Endodermal cell (in vitro differentiated cells): ENCODE measurements around the gene GALNT4. TPM values are rescaled to one million over a fixed set of nuclear protein-coding genes. Genes with fewer than 3 reads are reported as not detected.

Source experiments
- DNase-seq: peaks from one replicate; pipeline ENCODE4 v3.0.0-alpha.2; 2017
- H3K27ac ChIP-seq: 2 replicates; pipeline ENCODE4 v1.5.1; 2013; ENCODE audit warnings: mild to moderate bottlenecking, low read depth, low read length, moderate library complexity
- H3K27me3 ChIP-seq: 2 replicates; pipeline ENCODE4 v1.6.1; 2013; ENCODE audit warnings: mild to moderate bottlenecking, low read length, moderate library complexity; ENCODE audit not compliant: insufficient read depth, control insufficient read depth, poor library complexity, severe bottlenecking
- H3K36me3 ChIP-seq: 2 replicates; pipeline ENCODE4 v1.7.0; 2013; ENCODE audit warnings: mild to moderate bottlenecking, low read length, moderate library complexity; ENCODE audit not compliant: control insufficient read depth, insufficient read depth
- H3K4me1 ChIP-seq: one replicate; pipeline ENCODE4 v1.7.0; 2013; ENCODE audit warnings: low read length; ENCODE audit not compliant: control insufficient read depth, insufficient read depth
- H3K4me3 ChIP-seq: 2 replicates; pipeline ENCODE4 v1.5.1; 2013; ENCODE audit warnings: mild to moderate bottlenecking, low read length, moderate library complexity
- H3K9ac ChIP-seq: 2 replicates; pipeline ENCODE4 v1.6.1; 2013; ENCODE audit warnings: mild to moderate bottlenecking, low read length, moderate library complexity; ENCODE audit not compliant: poor library complexity, severe bottlenecking; ENCODE audit errors: extremely low read depth
- H3K9me3 ChIP-seq: 2 replicates; pipeline ENCODE4 v1.6.1; 2013; ENCODE audit warnings: mild to moderate bottlenecking, low read length, moderate library complexity; ENCODE audit not compliant: control insufficient read depth
- H3K27ac Mint-ChIP-seq: 2 replicates; pipeline ENCODE4 v1.8.0; 2020; ENCODE audit warnings: mixed read lengths
- H3K27me3 Mint-ChIP-seq: 2 replicates; pipeline ENCODE4 v1.8.0; 2021; ENCODE audit warnings: mild to moderate bottlenecking, mixed read lengths; ENCODE audit not compliant: insufficient read depth
- H3K36me3 Mint-ChIP-seq: 2 replicates; pipeline ENCODE4 v1.8.0; 2020; ENCODE audit warnings: low read depth, mixed read lengths
- H3K4me1 Mint-ChIP-seq: 2 replicates; pipeline ENCODE4 v1.8.0; 2020; ENCODE audit warnings: mixed read lengths
- H3K4me3 Mint-ChIP-seq: 2 replicates; pipeline ENCODE4 v1.8.0; 2020; ENCODE audit warnings: mild to moderate bottlenecking, moderate library complexity, mixed read lengths
- H3K9me3 Mint-ChIP-seq: 2 replicates; pipeline ENCODE4 v1.8.0; 2020; ENCODE audit warnings: mild to moderate bottlenecking, mixed read lengths
- WGBS, 2 experiments: methylation state at CpG; one replicate each; pipeline versions ENCODE4 v1.1.5 to v1.1.7; 2013; ENCODE audit warnings: missing lambda C conversion rate in 2 of 2, mixed read lengths in 1 of 2; ENCODE audit not compliant: insufficient coverage in 1 of 2, insufficient read length in 1 of 2; 5-methylcytosine and 5-hydroxymethylcytosine counted together
- long read RNA-seq, 4 experiments: library from polyadenylated mRNA in 2 of 4; library from RNA in 1 of 4; library from capped mRNA in 1 of 4; stranded (forward) in 3 of 4; unstranded in 1 of 4; transcript quantifications; one replicate each; pipeline ENCODE4 v2.0.0, GENCODE V29; 2020 to 2021; ENCODE audit warnings: inconsistent platforms in 1 of 4
- polyA plus RNA-seq, 2 experiments: library from polyadenylated mRNA; stranded (reverse); fragments of 50-300 nt; gene quantifications; one replicate each; pipeline ENCODE4 v1.2.3, GENCODE V29; 2013
- total RNA-seq, 2 donors: library from RNA; stranded (reverse); fragmentation: NEBNext Ultra II Directional in 1 of 2; extraction: Animal tissue kit (Norgen Biotek cat#: 25700) in 1 of 2; gene quantifications; 2 replicates in 1 of 2; 3 replicates in 1 of 2; pipeline ENCODE4 v1.2.1, GENCODE V29; 2021
- TF ChIP-seq, protein P1 (sequence below): fragments of 200-600 bp; sonication (generic); conservative IDR thresholded peaks from 2 replicates; pipeline ENCODE4 v1.5.0; 2021; ENCODE audit warnings: antibody characterized with exemption, mild to moderate bottlenecking

GALNT4 gene
- total RNA-seq, result 1 to 10 TPM; 7.2 to 9.0 TPM
- polyA plus RNA-seq (2013, experiment 1 of 2), result 2.0 TPM
- polyA plus RNA-seq (2013, experiment 2 of 2), result 3.0 TPM
- long read RNA-seq, experiment 1, full-length matches to known transcripts, result 3 of 3 reads
- long read RNA-seq, experiment 1, partial matches to known transcripts, result 0 of 3 reads
- long read RNA-seq, experiment 1, other reads (novel, unspliced or antisense), result 0 of 3 reads
- long read RNA-seq, experiment 2, full-length matches to known transcripts, result 9 of 9 reads
- long read RNA-seq, experiment 2, partial matches to known transcripts, result 0 of 9 reads
- long read RNA-seq, experiment 2, other reads (novel, unspliced or antisense), result 0 of 9 reads
- long read RNA-seq, experiment 3, full-length matches to known transcripts, result 51 of 51 reads
- long read RNA-seq, experiment 3, partial matches to known transcripts, result 0 of 51 reads
- long read RNA-seq, experiment 3, other reads (novel, unspliced or antisense), result 0 of 51 reads
- long read RNA-seq, experiment 4, full-length matches to known transcripts, result 1 of 1 reads
- long read RNA-seq, experiment 4, partial matches to known transcripts, result 0 of 1 reads
- long read RNA-seq, experiment 4, other reads (novel, unspliced or antisense), result 0 of 1 reads

DNA sequence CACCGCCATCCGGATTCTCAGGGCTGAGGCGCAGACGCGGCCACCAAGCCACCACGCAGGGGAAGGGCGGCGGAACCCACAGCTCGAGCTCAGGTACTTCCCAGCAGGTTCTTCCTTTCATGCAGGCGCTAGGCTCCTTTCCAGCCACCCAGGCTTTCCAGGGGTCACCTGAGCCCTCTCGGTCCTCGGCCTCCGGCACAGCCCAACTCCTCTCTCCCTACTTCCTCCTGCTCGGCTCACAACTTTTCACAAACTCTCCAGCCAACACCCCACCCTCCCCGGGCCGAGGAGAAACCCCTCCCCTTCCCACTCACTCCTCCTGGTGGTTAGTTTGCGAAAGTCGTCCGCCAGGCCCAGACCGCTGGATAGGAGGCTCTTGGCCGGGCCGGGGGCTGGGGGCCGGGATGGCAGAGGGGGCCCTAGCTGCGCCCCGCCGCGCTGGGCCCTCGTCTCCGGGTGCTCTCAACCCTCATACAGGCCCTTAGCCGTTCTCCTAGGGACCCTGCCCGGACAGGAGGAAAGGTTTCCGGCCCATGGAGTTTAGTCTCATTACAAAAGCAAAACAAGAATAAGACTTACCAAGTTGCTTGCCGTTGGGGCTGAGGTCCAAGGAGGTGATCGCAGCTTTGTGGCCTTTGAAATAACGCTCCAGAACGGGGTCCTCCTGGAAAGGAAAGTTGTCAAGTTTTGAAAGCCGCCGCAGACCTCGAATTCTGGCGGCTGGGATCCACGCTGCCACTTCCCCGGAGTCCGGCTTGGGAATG, at the start of gene GALNT4:
GALNT4 (minus strand) TSS at position 256 of the 764 bp plus-strand sequence; CDS start at position 9, 247 bp downstream.
- peak; percentile 98 for DNase-seq
- Histone ChIP-seq H3K9ac (peak within 1 kb of the TSS; percentile 56), H3K4me1 (peaks cover 6% of the 10 kb centered on the region), H3K9me3 (no peaks in the 10 kb centered on the region), H3K27ac (peak within 1 kb of the TSS; percentile 45), H3K4me3 (peak within 1 kb of the TSS; percentile 83), H3K27me3 (no peaks in the 10 kb centered on the region), H3K36me3 (peaks cover 12% of the 10 kb centered on the region)
- Mint-ChIP-seq H3K27ac (peak within 1 kb of the TSS; percentile 96), H3K27me3 (no peaks in the 10 kb centered on the region), H3K36me3 (peaks cover 27% of the 10 kb centered on the region), H3K9me3 (no peaks in the 10 kb centered on the region), H3K4me3 (peak within 1 kb of the TSS; percentile 74), H3K4me1 (peaks cover 21% of the 10 kb centered on the region)
- TF ChIP-seq, protein P1, sequence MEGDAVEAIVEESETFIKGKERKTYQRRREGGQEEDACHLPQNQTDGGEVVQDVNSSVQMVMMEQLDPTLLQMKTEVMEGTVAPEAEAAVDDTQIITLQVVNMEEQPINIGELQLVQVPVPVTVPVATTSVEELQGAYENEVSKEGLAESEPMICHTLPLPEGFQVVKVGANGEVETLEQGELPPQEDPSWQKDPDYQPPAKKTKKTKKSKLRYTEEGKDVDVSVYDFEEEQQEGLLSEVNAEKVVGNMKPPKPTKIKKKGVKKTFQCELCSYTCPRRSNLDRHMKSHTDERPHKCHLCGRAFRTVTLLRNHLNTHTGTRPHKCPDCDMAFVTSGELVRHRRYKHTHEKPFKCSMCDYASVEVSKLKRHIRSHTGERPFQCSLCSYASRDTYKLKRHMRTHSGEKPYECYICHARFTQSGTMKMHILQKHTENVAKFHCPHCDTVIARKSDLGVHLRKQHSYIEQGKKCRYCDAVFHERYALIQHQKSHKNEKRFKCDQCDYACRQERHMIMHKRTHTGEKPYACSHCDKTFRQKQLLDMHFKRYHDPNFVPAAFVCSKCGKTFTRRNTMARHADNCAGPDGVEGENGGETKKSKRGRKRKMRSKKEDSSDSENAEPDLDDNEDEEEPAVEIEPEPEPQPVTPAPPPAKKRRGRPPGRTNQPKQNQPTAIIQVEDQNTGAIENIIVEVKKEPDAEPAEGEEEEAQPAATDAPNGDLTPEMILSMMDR, result peak; percentile 83
- 1 to 5% methylated on average over 17 to 43 of the region's 43 CpGs for WGBS, 2 experiments

DNA sequence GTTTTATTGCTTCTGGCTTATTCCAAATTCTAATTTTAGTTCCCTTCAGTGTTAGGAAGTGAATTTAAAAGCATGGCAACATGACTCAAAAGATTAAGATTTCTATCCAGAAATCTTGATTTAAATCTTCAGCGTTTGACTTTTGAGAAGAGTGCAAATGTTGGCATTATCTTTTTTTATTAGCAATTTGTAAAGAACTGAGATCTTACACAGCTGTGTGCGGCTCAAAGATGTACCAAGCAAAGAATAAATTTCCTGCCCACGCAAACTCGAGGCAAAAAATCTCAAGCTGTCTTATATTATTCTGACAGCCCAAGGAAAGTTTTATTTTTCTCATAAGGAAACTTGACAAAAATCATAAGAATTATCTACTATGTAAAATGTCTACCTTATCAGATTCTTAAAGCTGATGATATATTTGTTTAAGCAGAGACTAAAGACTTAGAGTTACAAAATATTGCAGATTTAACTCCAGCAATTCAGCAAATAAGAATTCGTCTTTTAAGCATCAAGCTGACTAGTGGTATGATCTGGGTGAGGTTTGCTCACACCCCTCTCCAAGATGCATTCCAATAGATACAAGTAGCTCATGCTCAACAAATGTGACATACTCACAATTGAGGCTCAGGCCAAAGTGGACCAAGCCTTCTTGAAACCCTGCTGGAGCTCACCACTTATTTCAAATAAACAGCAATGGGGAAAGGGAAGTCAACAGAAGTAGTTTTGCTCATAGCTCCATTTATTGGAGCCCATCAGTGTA, 48.6 kb upstream of the GALNT4 start:
- WGBS, 2 experiments, result 95 to 100% methylated on average over 2 to 5 of the region's 5 CpGs
- Histone ChIP-seq H3K4me1 (peaks cover 3% of the 10 kb centered on the region), H3K27ac (no peak overlapping the region), H3K4me3 (no peak overlapping the region), H3K9ac (no peak overlapping the region), H3K9me3 (no peaks in the 10 kb centered on the region), H3K27me3 (no peaks in the 10 kb centered on the region), H3K36me3 (no peaks in the 10 kb centered on the region)
- no peaks in the 10 kb centered on the region for H3K36me3 Mint-ChIP-seq
- TF ChIP-seq, protein P1, result no peak
- no peaks in the 10 kb centered on the region for H3K27me3 Mint-ChIP-seq
- DNase-seq, result no peak
- H3K4me1 Mint-ChIP-seq, result peaks cover 25% of the 10 kb centered on the region
- H3K27ac Mint-ChIP-seq, result no peak overlapping the region
- no peak overlapping the region for H3K4me3 Mint-ChIP-seq
- no peaks in the 10 kb centered on the region for H3K9me3 Mint-ChIP-seq
